Stimulated activated CD8-positive, alpha-beta memory T cell treated with anti-CD3 and anti-CD28 coated beads, Interleukin-7, amount 100 ng/mL, for 1 hour (primary cell): ENCODE results near the gene TEX53.

ENCODE experiments used
- DNase-seq, 2 donors: peaks; one replicate each; pipeline ENCODE4 v3.0.0-alpha.2; 2020; ENCODE audit warnings: low read depth in 2 of 2

TEX53 gene

GRCh38 chr9:114606597-114607207 is 50.9 kb downstream of the TEX53 start:
- no peak for DNase-seq
